A673 (cell line): ENCODE results near the gene TMEM59L. TPM values are rescaled to one million over a fixed set of nuclear protein-coding genes. Genes with fewer than 3 reads are reported as not detected.
A peak's percentile ranks its signal among the peaks of the same experiment; 100 is the strongest.

Experiments
- BruUV-seq: library from RNA; stranded (reverse); fragments of 400-500 nt; replicated peaks from 2 replicates; lab custom pipeline; 2021; lab: Mats Ljungman, UMichigan
- CTCF ChIA-PET: fragments of 300-600 bp; sonication (Branson Sonifier 250); formaldehyde crosslinking; loops from one replicate; lab custom pipeline; 2022; ENCODE audit warnings: antibody characterized with exemption; lab: Charles Lee
- POLR2A ChIA-PET: fragments of 300-600 bp; sonication (Branson Sonifier 250); formaldehyde crosslinking; loops from one replicate; lab custom pipeline; 2022; ENCODE audit warnings: antibody characterized with exemption; ENCODE audit not compliant: low non-redundant PET; lab: Charles Lee
- DNase-seq: peaks from one replicate; pipeline ENCODE4 v3.0.0-alpha.2; 2015; ENCODE audit warnings: low spot score
- H3K27ac ChIP-seq: fragments of 200-600 bp; sonication (generic); 2 replicates; pipeline ENCODE4 v1.5.1; 2016; ENCODE audit warnings: mixed run types, low read depth, mild to moderate bottlenecking, mixed read lengths, antibody characterized with exemption, low read length; ENCODE audit not compliant: poor library complexity, severe bottlenecking
- H3K27me3 ChIP-seq: fragments of 200-600 bp; sonication (generic); replicated peaks from 2 replicates; pipeline ENCODE4 v1.6.1; 2017; ENCODE audit warnings: mixed run types, low read depth, mild to moderate bottlenecking, mixed read lengths, antibody characterized with exemption, low read length; ENCODE audit not compliant: insufficient read depth, poor library complexity
- H3K36me3 ChIP-seq: fragments of 200-600 bp; sonication (generic); 2 replicates; pipeline ENCODE4 v1.6.1; 2016; ENCODE audit warnings: mixed run types, mild to moderate bottlenecking, mixed read lengths, antibody characterized with exemption, low read length; ENCODE audit not compliant: insufficient read depth, poor library complexity, severe bottlenecking
- H3K4me1 ChIP-seq: fragments of 200-600 bp; sonication (generic); 2 replicates; pipeline ENCODE4 v1.6.1; 2017; ENCODE audit warnings: mixed run types, mild to moderate bottlenecking, mixed read lengths, antibody characterized with exemption, low read length; ENCODE audit not compliant: insufficient read depth, poor library complexity, severe bottlenecking
- H3K4me3 ChIP-seq: fragments of 200-600 bp; sonication (generic); 2 replicates; pipeline ENCODE4 v1.5.1; 2016; ENCODE audit warnings: low read depth, mixed run types, mild to moderate bottlenecking, mixed read lengths, low read length; ENCODE audit not compliant: poor library complexity, severe bottlenecking
- H3K9me3 ChIP-seq: fragments of 200-600 bp; sonication (generic); 2 replicates; pipeline ENCODE4 v1.6.1; 2016; ENCODE audit warnings: mixed run types, low read depth, mild to moderate bottlenecking, mixed read lengths, antibody characterized with exemption, low read length; ENCODE audit not compliant: poor library complexity, severe bottlenecking
- CTCF ChIP-seq: fragments of 300-800, 200-600 bp; sonication (generic); conservative IDR thresholded peaks from 2 replicates; pipeline ENCODE4 v1.5.1; 2017; ENCODE audit warnings: low read depth, mild to moderate bottlenecking, antibody characterized with exemption, low read length, moderate library complexity, mixed read lengths
- EZH2 ChIP-seq: fragments of 200-600 bp; sonication (generic); IDR thresholded peaks from 2 replicates; pipeline ENCODE4 v1.6.1; 2017; ENCODE audit warnings: borderline replicate concordance, low read depth, mild to moderate bottlenecking, mixed read lengths, antibody characterized with exemption, low read length; ENCODE audit not compliant: poor library complexity, severe bottlenecking
- intact Hi-C: fragments of 100-400 bp; cut with micrococcal nuclease; formaldehyde crosslinking; loops from one replicate; pipeline ENCODE4 v1.10.0; 2022; ENCODE audit not compliant: unreplicated experiment
- total RNA-seq: library from RNA; stranded (reverse); gene quantifications from 2 replicates; pipeline ENCODE4 v1.2.3, GENCODE V29; 2021

The TMEM59L gene
- total RNA-seq, 1 experiment from 2014 or later = 9.3 TPM

- ChIA-PET CTCF (no interaction called here), POLR2A (no interaction called here)
- Histone ChIP-seq H3K4me1 (peaks cover 62% of the 10 kb centered on the region), H3K27me3 (no peaks in the 10 kb centered on the region), H3K9me3 (no peaks in the 10 kb centered on the region), H3K36me3 (no peaks in the 10 kb centered on the region), H3K4me3 (no peak overlapping the region), H3K27ac (no peak overlapping the region)
- no peak for DNase-seq
- intact Hi-C loops = no loop called here
- TF ChIP-seq EZH2 = no peak
- no peak for TF ChIP-seq CTCF
- BruUV-seq = no TSS peak
These were observed 3.6 kb upstream of the TMEM59L start for GRCh38 chr19:18608805-18609716.

- Histone ChIP-seq H3K36me3 (no peaks in the 10 kb centered on the region), H3K27me3 (no peaks in the 10 kb centered on the region), H3K27ac (no peak overlapping the region), H3K4me3 (no peak overlapping the region), H3K4me1 (peaks cover 56% of the 10 kb centered on the region), H3K9me3 (no peaks in the 10 kb centered on the region)
- no TSS peak for BruUV-seq
- ChIA-PET POLR2A (no interaction called here), CTCF (no interaction called here)
- TF ChIP-seq EZH2 (no peak), CTCF (no peak)
- no peak for DNase-seq
- intact Hi-C loops = no loop called here
These were observed 3.0 kb upstream of the TMEM59L start for GRCh38 chr19:18609717-18610051.

- POLR2A ChIA-PET = no interaction called here
- H3K27ac ChIP-seq = peak overlapping the region; percentile 65
- peaks cover 51% of the 10 kb centered on the region for H3K4me1 ChIP-seq
- no peaks in the 10 kb centered on the region for H3K27me3 ChIP-seq
- DNase-seq = no peak
- H3K9me3 ChIP-seq = no peaks in the 10 kb centered on the region
- no TSS peak for BruUV-seq
- TF ChIP-seq EZH2 (no peak), CTCF (no peak)
- H3K36me3 ChIP-seq = no peaks in the 10 kb centered on the region
- CTCF ChIA-PET = no interaction called here
- H3K4me3 ChIP-seq = peak overlapping the region; percentile 11
- intact Hi-C loops = no loop called here
These were observed 2.5 kb upstream of the TMEM59L start for GRCh38 chr19:18610245-18610555.
